DOHH2 (cell line): ENCODE measurements around the gene SIGLEC11.

Source experiments
- CTCF ChIP-seq: fragments of 200-600 bp; sonication (generic); IDR thresholded peaks from one replicate; pipeline ENCODE4 v1.5.1; 2014; ENCODE audit warnings: antibody characterized with exemption, mild to moderate bottlenecking, low read depth, low read length; ENCODE audit not compliant: poor library complexity, severe bottlenecking
- EZH2phosphoT487 ChIP-seq: fragments of 200-600 bp; sonication (generic); IDR thresholded peaks from 2 replicates; pipeline ENCODE4 v1.6.1; 2017; ENCODE audit warnings: borderline replicate concordance, mild to moderate bottlenecking, antibody characterized with exemption, low read length, moderate library complexity, mixed read lengths

GRCh38 chr19:49985871-49986270 lies 24.9 kb upstream of the SIGLEC11 start:
- TF ChIP-seq CTCF (no peak), EZH2phosphoT487 (no peak)
